ENCODE data around the gene NXNL2. TPM values are rescaled to one million over a fixed set of nuclear protein-coding genes. Genes with fewer than 3 reads are reported as not detected.

The NXNL2 gene
- total RNA-seq, 1 experiment from 2014 or later = 0.92 TPM

Other genes starting within 250 kb of the NXNL2 start
- gene SPIN1, start 146.7 kb upstream of the NXNL2 start, total RNA-seq (2014; rRNA removed; shearing (Covaris generic)) = 63.9 and 84.5 TPM in 2 replicates